Prostate gland (tissue), 2 donors: Measurements from ENCODE around the gene MRFAP1. TPM values are rescaled to one million over a fixed set of nuclear protein-coding genes. Genes with fewer than 3 reads are reported as not detected.

Experiments used
- DNase-seq: peaks from one replicate; pipeline ENCODE4 v3.0.0-alpha.2; 2019; ENCODE audit warnings: low spot score
- H3K27ac ChIP-seq, 2 donors: fragments of 200-600 bp; sonication (generic); 2 replicates each; pipeline ENCODE4 v1.5.1; 2017 to 2019
- H3K27me3 ChIP-seq: fragments of 200-600 bp; sonication (generic); replicated peaks from 2 replicates; pipeline ENCODE4 v1.5.1; 2019; ENCODE audit not compliant: insufficient read depth
- H3K36me3 ChIP-seq, 2 donors: fragments of 200-600 bp; sonication (generic); 1 replicate in 1 of 2; 2 replicates in 1 of 2; pipeline versions ENCODE4 v1.5.1 to v1.8.1; 2017 to 2019
- H3K4me1 ChIP-seq: fragments of 200-600 bp; sonication (generic); replicated peaks from 2 replicates; pipeline ENCODE4 v1.5.1; 2019
- H3K4me3 ChIP-seq, 2 donors: fragments of 200-600 bp; sonication (generic); 2 replicates each; pipeline ENCODE4 v1.5.1; 2017 to 2019
- H3K9me3 ChIP-seq: fragments of 200-600 bp; sonication (generic); 2 replicates; pipeline ENCODE4 v1.5.1; 2017
- POLR2A ChIP-seq: fragments of 450-650 bp; IDR thresholded peaks from one replicate; pipeline ENCODE4 v1.6.1; 2016; ENCODE audit warnings: antibody characterized with exemption, mild to moderate bottlenecking
- POLR2AphosphoS5 ChIP-seq: sonication (generic); formaldehyde crosslinking; IDR thresholded peaks from one replicate; pipeline ENCODE4 v1.6.1; 2017; ENCODE audit warnings: antibody characterized with exemption
- WGBS: methylation state at CpG from one replicate; pipeline ENCODE4 v1.1.5; 2018; 5-methylcytosine and 5-hydroxymethylcytosine counted together
- intact Hi-C: fragments of 100-400 bp; cut with DNase I; formaldehyde crosslinking; loops from one replicate; pipeline ENCODE4 v1.14.2; 2022
- total RNA-seq, 2 donors: library from RNA; depleted of rRNA; stranded (reverse); fragments of >200 nt; gene quantifications; one replicate each; pipeline ENCODE4 v1.1.0, GENCODE V29; 2016
- TF ChIP-seq, protein P1 (sequence below), 4 experiments: fragments of 200-600 bp in 2 of 4; fragments of 450-650 bp in 2 of 4; sonication (generic) in 2 of 4; IDR thresholded peaks; 1 replicate in 3 of 4; 2 replicates in 1 of 4; pipeline ENCODE4 v1.5.1; 2016 to 2019; ENCODE audit warnings: antibody characterized with exemption in 4 of 4, mild to moderate bottlenecking in 2 of 4, moderate library complexity in 2 of 4

The MRFAP1 gene
- total RNA-seq, 2 donors from 2014 or later, result 256 to 298 TPM

DNA sequence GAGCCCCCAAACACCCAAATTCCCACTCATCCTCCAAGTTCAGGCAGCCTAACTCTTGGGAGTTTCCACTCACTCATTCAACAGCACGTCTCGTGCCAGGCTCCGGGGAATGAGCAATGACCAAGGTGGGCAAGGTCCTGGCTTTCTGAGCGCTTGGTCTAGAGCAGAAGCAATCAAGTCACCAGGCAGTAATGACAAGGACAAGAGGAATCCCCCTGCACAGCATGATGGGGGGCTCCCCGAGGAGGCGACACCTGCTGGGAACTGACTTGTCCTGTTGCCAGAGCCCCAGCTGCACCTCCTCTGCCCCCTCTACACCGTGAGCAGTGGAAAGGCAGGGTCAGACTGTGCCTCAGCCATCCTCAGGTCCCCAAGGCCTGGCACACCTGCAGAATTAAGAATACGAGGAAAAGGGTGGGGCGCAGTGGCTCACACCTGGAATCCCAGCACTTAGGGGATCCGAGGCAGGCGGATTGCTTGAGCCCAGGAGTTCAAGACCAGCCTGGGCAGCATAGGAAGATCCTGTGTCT is 25.7 kb upstream of the MRFAP1 start:
- TF ChIP-seq POLR2A (no peak), POLR2AphosphoS5 (no peak)
- TF ChIP-seq, protein P1, sequence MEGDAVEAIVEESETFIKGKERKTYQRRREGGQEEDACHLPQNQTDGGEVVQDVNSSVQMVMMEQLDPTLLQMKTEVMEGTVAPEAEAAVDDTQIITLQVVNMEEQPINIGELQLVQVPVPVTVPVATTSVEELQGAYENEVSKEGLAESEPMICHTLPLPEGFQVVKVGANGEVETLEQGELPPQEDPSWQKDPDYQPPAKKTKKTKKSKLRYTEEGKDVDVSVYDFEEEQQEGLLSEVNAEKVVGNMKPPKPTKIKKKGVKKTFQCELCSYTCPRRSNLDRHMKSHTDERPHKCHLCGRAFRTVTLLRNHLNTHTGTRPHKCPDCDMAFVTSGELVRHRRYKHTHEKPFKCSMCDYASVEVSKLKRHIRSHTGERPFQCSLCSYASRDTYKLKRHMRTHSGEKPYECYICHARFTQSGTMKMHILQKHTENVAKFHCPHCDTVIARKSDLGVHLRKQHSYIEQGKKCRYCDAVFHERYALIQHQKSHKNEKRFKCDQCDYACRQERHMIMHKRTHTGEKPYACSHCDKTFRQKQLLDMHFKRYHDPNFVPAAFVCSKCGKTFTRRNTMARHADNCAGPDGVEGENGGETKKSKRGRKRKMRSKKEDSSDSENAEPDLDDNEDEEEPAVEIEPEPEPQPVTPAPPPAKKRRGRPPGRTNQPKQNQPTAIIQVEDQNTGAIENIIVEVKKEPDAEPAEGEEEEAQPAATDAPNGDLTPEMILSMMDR (IDR thresholded peaks at IDR 0.05), result no peak
- intact Hi-C loops, result no loop called here
- Histone ChIP-seq H3K4me1 (no peaks in the 10 kb centered on the region), H3K4me3 (no peak overlapping the region), H3K9me3 (no peaks in the 10 kb centered on the region), H3K36me3 (peaks cover 0 to 12% of the 10 kb centered on the region in 2 donors), H3K27ac (no peak overlapping the region), H3K27me3 (no peaks in the 10 kb centered on the region)
- no peak for DNase-seq
- WGBS, result 80% methylated on average over 11 of the region's 11 CpGs

DNA sequence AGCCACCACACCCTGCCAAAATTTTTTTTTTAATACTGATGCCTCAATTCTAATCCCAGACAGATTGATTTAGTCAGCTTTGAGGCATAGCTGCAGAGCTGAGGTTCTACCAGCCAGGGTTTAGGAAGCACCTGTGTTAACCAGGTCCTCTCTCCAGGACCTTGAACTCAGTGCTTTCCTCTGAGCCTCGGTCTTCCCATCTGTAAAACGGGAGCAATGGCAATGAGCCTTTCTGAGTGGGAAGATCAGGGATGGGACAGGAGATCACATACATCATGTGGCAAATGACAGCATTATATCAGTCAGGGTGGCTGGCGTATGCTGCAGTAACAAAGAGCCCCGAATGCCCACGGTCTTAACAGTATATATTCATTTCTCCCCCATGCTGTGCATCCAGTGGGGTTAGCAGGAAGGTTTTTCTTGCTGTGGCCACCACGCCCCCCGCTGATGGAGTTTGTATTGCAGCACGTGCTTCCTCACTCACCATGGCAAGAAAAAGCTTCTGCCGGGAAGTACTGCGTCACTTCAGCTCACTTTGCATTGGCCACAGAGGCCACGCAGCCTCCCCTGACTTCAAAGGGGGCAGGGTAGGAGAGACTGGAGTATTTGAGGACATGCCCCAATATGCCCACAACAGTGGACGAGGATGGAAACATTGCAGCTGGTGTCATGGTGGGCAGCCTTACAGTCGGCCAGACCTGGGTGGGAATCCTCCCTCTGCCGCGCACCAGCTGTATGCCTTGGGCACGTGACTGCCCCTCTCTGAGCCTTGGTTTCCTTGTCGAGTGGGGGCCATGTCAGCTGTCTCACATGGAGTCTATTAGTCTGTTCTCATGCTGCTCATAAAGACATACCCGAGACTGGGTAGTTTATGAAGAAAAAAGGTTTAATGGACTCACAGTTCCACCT is 24.1 kb upstream of the MRFAP1 start:
- H3K9me3 ChIP-seq, result no peaks in the 10 kb centered on the region
- WGBS, result 96% methylated on average over 18 of the region's 18 CpGs
- H3K4me3 ChIP-seq, result no peak overlapping the region
- H3K27me3 ChIP-seq, result no peaks in the 10 kb centered on the region
- H3K4me1 ChIP-seq, result no peaks in the 10 kb centered on the region
- no peak for TF ChIP-seq POLR2A
- TF ChIP-seq, protein P1 (IDR thresholded peaks at IDR 0.05), result no peak
- no peak for TF ChIP-seq POLR2AphosphoS5
- H3K27ac ChIP-seq, result no peak overlapping the region
- peaks cover 3 to 6% of the 10 kb centered on the region in 2 donors for H3K36me3 ChIP-seq
- DNase-seq, result no peak
- intact Hi-C loops, result no loop called here

DNA sequence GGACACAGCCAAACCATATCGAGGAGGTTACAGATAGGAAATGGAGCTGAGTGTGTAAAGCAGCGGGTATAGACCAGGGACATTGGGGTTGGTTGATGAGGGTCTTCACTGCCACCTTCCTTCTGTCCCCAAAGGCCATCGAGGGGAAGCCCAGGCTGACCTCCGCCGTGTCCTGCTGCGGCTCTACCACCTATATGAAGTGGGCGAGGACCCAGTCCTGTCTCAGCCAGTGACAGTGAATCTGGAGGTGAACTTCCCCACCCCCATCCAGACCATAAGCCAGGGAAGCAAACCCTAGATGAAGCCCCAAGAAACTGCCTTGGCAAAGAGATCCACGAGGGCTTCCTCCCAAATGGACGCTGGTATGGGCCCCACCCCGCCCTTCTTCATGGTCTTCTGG is 23.2 kb upstream of the MRFAP1 start:
- Histone ChIP-seq H3K4me1 (no peaks in the 10 kb centered on the region), H3K27ac (no peak overlapping the region), H3K4me3 (no peak overlapping the region), H3K36me3 (peaks cover 0 to 3% of the 10 kb centered on the region in 2 donors), H3K9me3 (no peaks in the 10 kb centered on the region), H3K27me3 (no peaks in the 10 kb centered on the region)
- TF ChIP-seq, protein P1 (IDR thresholded peaks at IDR 0.05), result no peak
- TF ChIP-seq POLR2AphosphoS5 (no peak), POLR2A (no peak)
- intact Hi-C loops, result no loop called here
- DNase-seq, result no peak
- 94% methylated on average over 10 of the region's 10 CpGs for whole genome bisulfite sequencing

- intact Hi-C loops, result no loop called here
- no peaks in the 10 kb centered on the region for H3K4me1 ChIP-seq
- no peaks in the 10 kb centered on the region for H3K9me3 ChIP-seq
- no peak for DNase-seq
- H3K36me3 ChIP-seq, result peaks cover 0 to 3% of the 10 kb centered on the region in 2 donors
- no peaks in the 10 kb centered on the region for H3K27me3 ChIP-seq
- no peak overlapping the region for H3K4me3 ChIP-seq
- H3K27ac ChIP-seq, result no peak overlapping the region
- TF ChIP-seq POLR2A, result no peak
- TF ChIP-seq POLR2AphosphoS5, result no peak
- TF ChIP-seq, protein P1 (IDR thresholded peaks at IDR 0.05), result no peak
- 92% methylated on average over 19 of the region's 19 CpGs for WGBS
Measured at GRCh38 chr4:6618386-6619115, 21.9 kb upstream of the MRFAP1 start.
